ENCODE results near the gene GALNT6. TPM values are rescaled to one million over a fixed set of nuclear protein-coding genes. Genes with fewer than 3 reads are reported as not detected.

The GALNT6 gene
- total RNA-seq, 1 donor from 2014 or later: 67.2 TPM

DNA sequence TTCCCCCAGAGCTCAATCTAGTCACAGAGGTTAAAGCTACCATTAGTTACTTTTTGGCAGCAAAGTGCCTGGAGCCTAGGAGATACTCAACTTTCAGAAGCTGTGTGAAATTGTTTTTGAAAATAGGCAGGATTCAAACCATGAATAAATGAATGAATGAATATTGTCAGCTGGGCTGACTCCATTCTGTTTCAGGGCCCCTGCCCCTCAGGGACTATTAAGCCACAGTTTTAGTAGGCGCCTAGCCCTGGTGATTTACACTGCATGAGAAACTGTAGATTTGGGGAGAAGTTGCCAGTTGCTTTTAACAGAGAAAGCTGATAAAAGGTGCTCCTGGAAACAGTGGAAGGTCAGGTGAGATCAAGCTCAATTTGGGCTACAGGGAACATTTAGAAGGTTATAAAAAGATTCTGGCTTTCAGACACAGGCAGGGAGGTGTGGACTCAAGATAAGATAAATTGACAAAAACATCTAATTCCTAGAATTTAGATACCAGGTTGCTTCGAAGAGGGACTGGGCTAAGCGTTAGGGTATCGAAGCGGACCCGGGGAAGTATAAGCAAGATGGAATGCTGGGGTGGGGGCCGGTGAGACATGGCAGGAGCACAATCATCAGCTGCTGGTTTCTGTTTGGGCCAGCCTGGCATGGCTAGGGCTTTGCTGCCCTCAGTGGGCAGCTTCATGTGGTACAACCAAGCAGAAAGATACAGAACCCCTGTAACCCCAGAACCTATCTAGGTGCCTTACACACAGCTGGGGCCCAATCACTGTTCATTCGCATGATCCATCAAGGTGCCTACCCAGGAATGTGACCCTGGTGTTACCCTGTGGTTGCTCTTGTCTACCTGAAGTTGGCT is 29.8 kb downstream of the GALNT6 start:
- no peak overlapping the region for H3K27ac ChIP-seq
- no peaks in the 10 kb centered on the region for H3K4me1 ChIP-seq

DNA sequence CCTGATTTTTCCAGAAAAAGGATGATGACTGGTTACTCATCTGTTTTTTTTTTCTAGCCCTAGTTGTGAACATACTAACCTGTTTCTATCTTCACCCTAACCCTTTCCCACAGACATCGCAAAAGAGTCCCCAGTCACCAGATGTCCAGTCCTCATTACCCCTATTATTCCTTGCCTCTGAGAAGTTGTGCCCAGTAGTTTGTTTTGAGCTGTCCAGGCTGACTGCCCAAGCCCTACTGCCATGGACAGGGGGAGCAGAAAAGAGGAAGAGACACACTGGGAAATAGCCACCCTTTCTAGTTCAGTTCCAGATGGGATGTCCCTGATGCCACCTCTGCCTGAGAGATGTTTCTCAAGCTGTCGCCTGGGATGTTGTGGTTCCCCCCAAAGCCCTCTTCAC is 30.9 kb downstream of the GALNT6 start:
- no peaks in the 10 kb centered on the region for H3K27me3 ChIP-seq
- DNase-seq (ENCODE audit: low spot score in 2 of 2): no peak
- H3K4me1 ChIP-seq: no peaks in the 10 kb centered on the region
- H3K36me3 ChIP-seq: no peaks in the 10 kb centered on the region
- TF ChIP-seq, protein P1, sequence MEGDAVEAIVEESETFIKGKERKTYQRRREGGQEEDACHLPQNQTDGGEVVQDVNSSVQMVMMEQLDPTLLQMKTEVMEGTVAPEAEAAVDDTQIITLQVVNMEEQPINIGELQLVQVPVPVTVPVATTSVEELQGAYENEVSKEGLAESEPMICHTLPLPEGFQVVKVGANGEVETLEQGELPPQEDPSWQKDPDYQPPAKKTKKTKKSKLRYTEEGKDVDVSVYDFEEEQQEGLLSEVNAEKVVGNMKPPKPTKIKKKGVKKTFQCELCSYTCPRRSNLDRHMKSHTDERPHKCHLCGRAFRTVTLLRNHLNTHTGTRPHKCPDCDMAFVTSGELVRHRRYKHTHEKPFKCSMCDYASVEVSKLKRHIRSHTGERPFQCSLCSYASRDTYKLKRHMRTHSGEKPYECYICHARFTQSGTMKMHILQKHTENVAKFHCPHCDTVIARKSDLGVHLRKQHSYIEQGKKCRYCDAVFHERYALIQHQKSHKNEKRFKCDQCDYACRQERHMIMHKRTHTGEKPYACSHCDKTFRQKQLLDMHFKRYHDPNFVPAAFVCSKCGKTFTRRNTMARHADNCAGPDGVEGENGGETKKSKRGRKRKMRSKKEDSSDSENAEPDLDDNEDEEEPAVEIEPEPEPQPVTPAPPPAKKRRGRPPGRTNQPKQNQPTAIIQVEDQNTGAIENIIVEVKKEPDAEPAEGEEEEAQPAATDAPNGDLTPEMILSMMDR (IDR thresholded peaks at IDR 0.05): no peak
- H3K27ac ChIP-seq: no peak overlapping the region
- intact Hi-C loops (cut with DNase I): no loop called here
- no peak overlapping the region for H3K4me3 ChIP-seq
- H3K9me3 ChIP-seq: no peaks in the 10 kb centered on the region

More for the DNA sequence above, 29.8 kb downstream of the GALNT6 start:
- DNase-seq (ENCODE audit: low spot score in 2 of 2): no peak
- H3K4me3 ChIP-seq: no peak overlapping the region
- H3K36me3 ChIP-seq: no peaks in the 10 kb centered on the region
- TF ChIP-seq, protein P1 (IDR thresholded peaks at IDR 0.05): no peak
- H3K9me3 ChIP-seq: no peaks in the 10 kb centered on the region
- no peaks in the 10 kb centered on the region for H3K27me3 ChIP-seq
- intact Hi-C loops (cut with DNase I): no loop called here

DNA sequence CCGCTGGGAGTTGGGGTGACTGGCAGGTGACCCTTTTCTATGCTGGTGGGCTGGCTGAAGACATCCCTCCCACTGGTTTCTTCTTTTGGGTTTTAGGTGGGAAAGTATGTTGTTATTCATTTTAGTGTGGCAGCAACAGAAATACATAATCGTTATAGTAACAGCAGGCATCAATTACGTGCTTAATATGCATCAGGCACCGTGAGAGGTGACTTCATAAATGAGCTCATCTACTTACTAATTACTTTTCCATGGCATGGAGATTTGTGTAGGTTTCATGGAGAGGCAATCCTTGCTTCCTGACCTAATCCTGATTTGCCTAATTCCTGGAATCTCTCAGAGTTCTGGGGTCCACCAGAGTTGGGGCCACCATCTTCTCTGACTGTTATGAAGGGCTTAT is 31.4 kb downstream of the GALNT6 start:
- H3K27ac ChIP-seq: no peak overlapping the region
- no peaks in the 10 kb centered on the region for H3K36me3 ChIP-seq
- intact Hi-C loops (cut with DNase I): no loop called here
- H3K4me1 ChIP-seq: no peaks in the 10 kb centered on the region
- DNase-seq (ENCODE audit: low spot score in 2 of 2): no peak
- H3K4me3 ChIP-seq: no peak overlapping the region
- no peaks in the 10 kb centered on the region for H3K9me3 ChIP-seq
- TF ChIP-seq, protein P1 (IDR thresholded peaks at IDR 0.05): no peak
- H3K27me3 ChIP-seq: no peaks in the 10 kb centered on the region

DNA sequence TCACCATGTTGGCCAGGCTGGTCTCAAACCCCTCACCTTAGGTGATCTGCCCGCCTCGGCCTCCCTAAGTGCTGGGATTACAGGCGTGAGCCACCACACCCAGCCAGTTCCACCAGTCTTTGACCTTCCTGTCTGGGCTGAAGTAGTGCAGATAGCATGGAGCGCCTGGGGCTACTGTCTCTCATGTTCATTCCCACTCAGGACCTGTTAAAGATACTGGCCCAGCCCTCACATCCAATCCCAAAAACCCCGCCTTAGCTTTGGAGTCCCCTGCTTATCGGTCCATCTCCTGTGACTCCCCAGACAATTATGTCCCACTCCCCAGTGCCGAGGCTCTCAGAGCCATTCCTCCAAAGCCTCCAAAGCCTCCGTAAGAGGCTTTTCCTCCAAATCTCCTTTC is 32.7 kb downstream of the GALNT6 start:
- intact Hi-C loops (cut with DNase I): no loop called here
- no peaks in the 10 kb centered on the region for H3K36me3 ChIP-seq
- H3K27ac ChIP-seq: no peak overlapping the region
- no peaks in the 10 kb centered on the region for H3K9me3 ChIP-seq
- TF ChIP-seq, protein P1 (IDR thresholded peaks at IDR 0.05): no peak
- DNase-seq (ENCODE audit: low spot score in 2 of 2): no peak
- H3K27me3 ChIP-seq: no peaks in the 10 kb centered on the region
- no peak overlapping the region for H3K4me3 ChIP-seq
- no peaks in the 10 kb centered on the region for H3K4me1 ChIP-seq

DNA sequence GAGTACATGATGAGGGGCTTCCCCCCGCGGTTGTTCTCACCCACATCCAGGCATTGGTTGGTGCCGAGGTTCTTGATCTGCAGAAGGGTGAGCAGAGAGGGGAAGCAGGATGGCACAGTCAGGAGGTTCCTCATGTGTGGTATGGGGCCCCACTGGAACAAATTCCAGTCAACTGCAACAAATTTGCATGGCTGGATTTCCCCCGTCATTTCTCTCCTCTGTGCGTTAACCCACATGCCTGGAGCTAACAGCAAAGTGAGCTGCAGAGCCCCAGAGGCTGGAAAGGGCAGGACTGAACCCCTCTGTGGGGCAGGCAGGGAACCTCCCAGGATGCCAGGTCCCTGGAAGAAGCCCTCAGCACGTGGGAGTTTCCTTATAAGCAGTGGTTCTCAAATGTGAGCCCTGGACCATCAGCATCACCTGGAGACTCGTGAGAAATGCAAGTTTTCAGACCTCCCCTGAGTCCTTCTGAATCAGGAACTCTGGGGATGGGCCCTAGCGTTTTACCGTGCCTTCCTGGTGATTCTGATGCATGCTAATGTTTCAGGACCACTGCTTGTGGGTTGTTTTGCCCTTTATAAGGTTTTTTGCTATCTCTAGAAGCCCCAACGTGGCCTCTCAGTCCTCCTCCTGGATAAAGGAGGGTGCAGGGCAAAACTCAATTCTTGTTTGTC is 33.7 kb downstream of the GALNT6 start:
- DNase-seq (ENCODE audit: low spot score in 2 of 2): no peak
- Histone ChIP-seq H3K27me3 (no peaks in the 10 kb centered on the region), H3K4me3 (no peak overlapping the region), H3K27ac (no peak overlapping the region), H3K4me1 (no peaks in the 10 kb centered on the region), H3K9me3 (no peaks in the 10 kb centered on the region), H3K36me3 (no peaks in the 10 kb centered on the region)
- TF ChIP-seq, protein P1 (IDR thresholded peaks at IDR 0.05): no peak
- intact Hi-C loops (cut with DNase I): no loop called here

Measured in ascending aorta (tissue), 2 donors.